ENCODE results near the gene THUMPD3.

Gene THUMPD3, protein sequence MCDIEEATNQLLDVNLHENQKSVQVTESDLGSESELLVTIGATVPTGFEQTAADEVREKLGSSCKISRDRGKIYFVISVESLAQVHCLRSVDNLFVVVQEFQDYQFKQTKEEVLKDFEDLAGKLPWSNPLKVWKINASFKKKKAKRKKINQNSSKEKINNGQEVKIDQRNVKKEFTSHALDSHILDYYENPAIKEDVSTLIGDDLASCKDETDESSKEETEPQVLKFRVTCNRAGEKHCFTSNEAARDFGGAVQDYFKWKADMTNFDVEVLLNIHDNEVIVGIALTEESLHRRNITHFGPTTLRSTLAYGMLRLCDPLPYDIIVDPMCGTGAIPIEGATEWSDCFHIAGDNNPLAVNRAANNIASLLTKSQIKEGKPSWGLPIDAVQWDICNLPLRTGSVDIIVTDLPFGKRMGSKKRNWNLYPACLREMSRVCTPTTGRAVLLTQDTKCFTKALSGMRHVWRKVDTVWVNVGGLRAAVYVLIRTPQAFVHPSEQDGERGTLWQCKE

GRCh38 chr3:9362731-9363530, at the start of gene THUMPD3:
Gene THUMPD3, plus strand, starts transcription at chr3:9363054. Its CDS starts 2,015 bp downstream, at chr3:9365069.
- ChIA-PET POLR2A (ENCODE audit: low non-redundant PET) (interaction anchor here (1.6 kb wide), 1 partner anchor 34 kb away, joined by 8 read pairs; no protein-coding TSS in a partner anchor), CTCF (interaction anchor here (0.6 to 1.3 kb wide), 3 partner anchors 10 to 34 kb away, joined by 3 read pairs; no protein-coding TSS in a partner anchor)
- peak within 1 kb of the TSS; percentile 88 for H3K27ac ChIP-seq
- TF ChIP-seq, protein P1, sequence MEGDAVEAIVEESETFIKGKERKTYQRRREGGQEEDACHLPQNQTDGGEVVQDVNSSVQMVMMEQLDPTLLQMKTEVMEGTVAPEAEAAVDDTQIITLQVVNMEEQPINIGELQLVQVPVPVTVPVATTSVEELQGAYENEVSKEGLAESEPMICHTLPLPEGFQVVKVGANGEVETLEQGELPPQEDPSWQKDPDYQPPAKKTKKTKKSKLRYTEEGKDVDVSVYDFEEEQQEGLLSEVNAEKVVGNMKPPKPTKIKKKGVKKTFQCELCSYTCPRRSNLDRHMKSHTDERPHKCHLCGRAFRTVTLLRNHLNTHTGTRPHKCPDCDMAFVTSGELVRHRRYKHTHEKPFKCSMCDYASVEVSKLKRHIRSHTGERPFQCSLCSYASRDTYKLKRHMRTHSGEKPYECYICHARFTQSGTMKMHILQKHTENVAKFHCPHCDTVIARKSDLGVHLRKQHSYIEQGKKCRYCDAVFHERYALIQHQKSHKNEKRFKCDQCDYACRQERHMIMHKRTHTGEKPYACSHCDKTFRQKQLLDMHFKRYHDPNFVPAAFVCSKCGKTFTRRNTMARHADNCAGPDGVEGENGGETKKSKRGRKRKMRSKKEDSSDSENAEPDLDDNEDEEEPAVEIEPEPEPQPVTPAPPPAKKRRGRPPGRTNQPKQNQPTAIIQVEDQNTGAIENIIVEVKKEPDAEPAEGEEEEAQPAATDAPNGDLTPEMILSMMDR (conservative IDR thresholded peaks at IDR 0.05; ENCODE audit: low read depth): no peak
- DNase-seq (ENCODE audit: low spot score): peak; percentile 72

DNA sequence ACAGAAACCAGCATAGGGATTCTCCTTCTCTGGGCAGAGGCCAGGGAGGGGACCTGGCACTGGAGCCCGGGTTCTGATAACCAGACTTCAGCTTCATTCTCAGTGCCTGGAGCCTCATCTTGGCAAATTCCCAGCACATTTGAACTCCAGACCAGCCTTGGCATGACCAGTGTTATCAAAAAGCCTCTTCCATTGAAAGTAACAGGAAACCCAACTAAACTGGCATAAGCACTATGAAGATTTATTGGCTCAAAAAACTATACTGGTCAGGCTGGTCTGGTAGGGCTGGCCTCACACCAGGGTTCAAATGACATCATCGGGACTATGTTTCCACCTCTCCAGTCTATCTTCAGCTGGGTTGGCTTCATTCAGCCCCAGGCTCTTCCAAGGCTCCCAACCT, 48.1 kb upstream of the THUMPD3 start:
- DNase-seq (ENCODE audit: low spot score): no peak
- CTCF ChIA-PET: no interaction called here
- POLR2A ChIA-PET (ENCODE audit: low non-redundant PET): no interaction called here
- TF ChIP-seq, protein P1 (conservative IDR thresholded peaks at IDR 0.05; ENCODE audit: low read depth): no peak
- H3K27ac ChIP-seq: no peak overlapping the region

DNA sequence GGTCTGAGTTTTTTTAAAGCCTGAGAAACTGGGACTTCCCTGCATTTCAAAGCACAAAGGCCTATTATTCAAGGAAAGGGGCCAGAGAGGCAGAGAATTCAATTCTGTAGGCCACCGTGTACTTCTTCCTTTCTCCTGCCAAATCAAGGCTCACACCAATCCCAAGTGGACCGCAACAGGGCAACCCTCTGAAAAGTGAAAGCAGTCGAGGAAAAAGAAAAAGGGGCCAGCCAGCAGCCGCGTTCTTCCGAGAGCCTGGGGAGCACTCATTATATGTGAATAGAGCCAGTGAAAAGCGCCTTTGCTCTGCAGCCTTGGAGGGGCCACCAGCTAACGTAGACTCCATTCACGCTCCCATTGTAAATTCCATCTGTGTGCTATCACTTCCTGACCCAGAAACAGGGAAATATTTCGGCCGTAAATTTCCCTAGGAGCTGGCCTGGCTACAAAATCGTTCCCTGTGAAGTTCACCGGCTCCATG, 45.9 kb upstream of the THUMPD3 start:
- CTCF ChIA-PET: no interaction called here
- H3K27ac ChIP-seq: peak overlapping the region; percentile 50
- TF ChIP-seq, protein P1 (conservative IDR thresholded peaks at IDR 0.05; ENCODE audit: low read depth): no peak
- DNase-seq (ENCODE audit: low spot score): peak; percentile 5
- POLR2A ChIA-PET (ENCODE audit: low non-redundant PET): no interaction called here

DNA sequence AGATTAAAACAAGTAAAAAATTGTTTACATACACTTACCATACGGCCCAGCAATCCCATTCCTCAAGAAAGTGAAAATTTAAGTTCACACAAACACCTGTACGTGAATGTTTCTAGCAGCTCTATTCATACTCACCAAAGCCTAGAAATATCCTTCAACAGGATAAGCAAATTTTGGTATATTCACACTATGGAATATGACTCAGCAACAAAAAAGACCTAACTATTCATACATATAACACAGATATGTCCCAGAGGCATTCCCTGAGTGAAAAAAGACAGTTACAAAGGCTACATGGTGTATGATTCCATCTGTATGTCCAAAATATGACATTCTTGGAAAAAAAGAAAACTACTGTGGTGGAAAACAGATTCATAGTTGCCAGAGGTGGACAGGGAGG, 40.1 kb upstream of the THUMPD3 start:
- DNase-seq (ENCODE audit: low spot score): no peak
- TF ChIP-seq, protein P1 (conservative IDR thresholded peaks at IDR 0.05; ENCODE audit: low read depth): no peak
- H3K27ac ChIP-seq: no peak overlapping the region
- POLR2A ChIA-PET (ENCODE audit: low non-redundant PET): no interaction called here
- CTCF ChIA-PET: interaction anchor here (0.9 kb wide), 1 partner anchor 70 kb away, joined by 8 read pairs; no protein-coding TSS in a partner anchor

DNA sequence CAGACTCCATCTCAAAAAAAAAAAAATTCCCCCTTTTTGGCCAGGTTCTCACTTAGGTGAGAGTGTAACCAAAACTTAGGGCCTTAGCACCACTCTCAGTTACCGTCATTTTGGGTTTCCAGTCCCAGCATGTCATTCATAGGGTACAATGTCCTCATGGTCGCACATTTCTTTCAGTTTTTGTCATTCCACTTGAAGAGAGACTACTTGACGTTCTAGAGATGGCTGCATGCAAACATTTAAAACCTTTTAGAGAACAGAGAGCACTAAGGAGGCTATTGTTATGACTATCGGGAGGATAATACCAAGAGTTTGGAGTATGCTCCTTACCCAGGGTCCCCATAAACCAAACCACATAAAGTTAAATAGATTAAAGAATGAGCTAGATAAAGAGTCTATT, 37.9 kb upstream of the THUMPD3 start:
- POLR2A ChIA-PET (ENCODE audit: low non-redundant PET): no interaction called here
- no peak for DNase-seq (ENCODE audit: low spot score)
- CTCF ChIA-PET: no interaction called here
- TF ChIP-seq, protein P1 (conservative IDR thresholded peaks at IDR 0.05; ENCODE audit: low read depth): no peak
- H3K27ac ChIP-seq: no peak overlapping the region

DNA sequence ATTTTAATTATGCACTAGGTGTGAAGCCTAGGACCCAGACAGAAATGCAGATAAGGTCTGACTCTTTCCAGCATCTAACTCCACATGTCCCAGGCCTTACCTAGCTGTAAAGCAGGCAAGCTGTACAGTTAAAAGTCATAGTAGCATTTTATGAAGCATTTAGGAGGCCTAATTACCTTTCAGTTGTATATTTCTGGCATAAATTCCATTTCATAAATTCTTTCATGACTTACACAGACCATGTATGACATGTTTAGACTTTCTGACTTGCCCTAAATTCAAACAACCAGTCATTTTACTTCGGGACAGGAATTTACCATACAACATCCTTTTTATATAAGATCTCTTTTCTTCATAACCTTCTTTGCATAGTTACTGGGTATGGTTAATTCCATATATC, 35.3 kb upstream of the THUMPD3 start:
- CTCF ChIA-PET: no interaction called here
- no peak overlapping the region for H3K27ac ChIP-seq
- POLR2A ChIA-PET (ENCODE audit: low non-redundant PET): no interaction called here
- DNase-seq (ENCODE audit: low spot score): no peak
- TF ChIP-seq, protein P1 (conservative IDR thresholded peaks at IDR 0.05; ENCODE audit: low read depth): no peak

Measured in RWPE1 (cell line).